ENCODE measurements around the gene USP32. TPM values are rescaled to one million over a fixed set of nuclear protein-coding genes. Genes with fewer than 3 reads are reported as not detected.

The USP32 gene
- total and polyA plus RNA-seq, 2 donors (not counting 3 experiments of a cell fraction or from before 2014, with no cell fraction given) = 15.7 to 52.9 TPM

GRCh38 chr17:60231691-60232090 is 160.2 kb downstream of the USP32 start:
- Histone ChIP-seq H3K9me1 (replicated peaks; ENCODE audit: control insufficient read depth, extremely low read depth, insufficient read depth, low read length) (no peaks in the 10 kb centered on the region), H3K9ac (replicated peaks; ENCODE audit: extremely low read depth, insufficient read depth, low read length) (no peak overlapping the region), H4K20me1 (replicated peaks; ENCODE audit: control insufficient read depth, extremely low read depth, insufficient read depth, low read length) (no peaks in the 10 kb centered on the region), H3K4me1 (ENCODE audit: control insufficient read depth, extremely low read depth, insufficient read depth, low read length) (no peaks in the 10 kb centered on the region), H3K9me3 (replicated peaks; ENCODE audit: control insufficient read depth, insufficient read depth, low read length) (no peaks in the 10 kb centered on the region), H3K4me3 (replicated peaks in 1 of 3; ENCODE audit: insufficient read depth in 1 of 3, low read depth in 1 of 3, low read length in 3 of 3) (no peak overlapping the region), H3K36me3 (ENCODE audit: control insufficient read depth in 2 of 2, extremely low read depth in 1 of 2, insufficient read depth in 2 of 2, low read length in 2 of 2) (peaks cover 0 to 3% of the 10 kb centered on the region in 2 experiments), H2AFZ (ENCODE audit: low read depth, low read length) (no peak overlapping the region), H3K27me3 (ENCODE audit: control insufficient read depth in 2 of 2, insufficient read depth in 2 of 2, low read length in 2 of 2) (no peaks in the 10 kb centered on the region), H3K79me2 (ENCODE audit: control insufficient read depth, insufficient read depth, low read length) (no peaks in the 10 kb centered on the region), H3K27ac (ENCODE audit: insufficient read depth, low read depth, low read length) (no peak overlapping the region), H3K4me2 (ENCODE audit: insufficient read depth, low read length) (no peak overlapping the region)
- intact Hi-C loops (cut with micrococcal nuclease) (loop anchor here (1.0 to 5.0 kb wide), 3 partner anchors 161 to 204 kb away; partner anchors contain the start of gene USP32), dilution Hi-C loops (cut with MboI; ENCODE audit: extremely low pct_ligation_motif_present, low sequenced_read_pairs) (no loop called here)
- FAIRE-seq = no peak
- no peak for DNase-seq (ENCODE audit: low read depth, low spot score)
- ChIA-PET CTCF (interaction anchor here (0.6 to 3.7 kb wide), 56 partner anchors 9 to 409 kb away, joined by 3 to 37 read pairs (median 4); partner anchors contain the start of genes CA4, CHCT1 and USP32), POLR2A (no interaction called here)
- TF ChIP-seq EZH2 (IDR thresholded peaks at IDR 0.05; ENCODE audit: borderline replicate concordance, low read depth, low read length, severe bottlenecking) (no peak), CTCF (IDR thresholded peaks at IDR 0.05; ENCODE audit: extremely low read depth in 1 of 2, insufficient read depth in 1 of 2, low read depth in 1 of 2, low read length in 2 of 2) (no peak)
- no TSS peak for BruUV-seq (replicated peaks)

- H3K4me2 ChIP-seq (ENCODE audit: insufficient read depth, low read length) = no peak overlapping the region
- POLR2A ChIA-PET = no interaction called here
- dilution Hi-C loops (cut with MboI; ENCODE audit: extremely low pct_ligation_motif_present, low sequenced_read_pairs) = no loop called here
Measured at GRCh38 chr17:60231234-60231633, 160.7 kb downstream of the USP32 start.

More at GRCh38 chr17:60231234-60231633, 160.7 kb downstream of the USP32 start:
- Histone ChIP-seq H3K4me3 (replicated peaks in 1 of 3; ENCODE audit: insufficient read depth in 1 of 3, low read depth in 1 of 3, low read length in 3 of 3) (no peak overlapping the region), H3K9me3 (replicated peaks; ENCODE audit: control insufficient read depth, insufficient read depth, low read length) (no peaks in the 10 kb centered on the region), H3K9ac (replicated peaks; ENCODE audit: extremely low read depth, insufficient read depth, low read length) (no peak overlapping the region), H4K20me1 (replicated peaks; ENCODE audit: control insufficient read depth, extremely low read depth, insufficient read depth, low read length) (no peaks in the 10 kb centered on the region), H3K27ac (ENCODE audit: insufficient read depth, low read depth, low read length) (no peak overlapping the region), H3K79me2 (ENCODE audit: control insufficient read depth, insufficient read depth, low read length) (no peaks in the 10 kb centered on the region), H3K9me1 (replicated peaks; ENCODE audit: control insufficient read depth, extremely low read depth, insufficient read depth, low read length) (no peaks in the 10 kb centered on the region), H2AFZ (ENCODE audit: low read depth, low read length) (no peak overlapping the region), H3K36me3 (ENCODE audit: control insufficient read depth in 2 of 2, extremely low read depth in 1 of 2, insufficient read depth in 2 of 2, low read length in 2 of 2) (peaks cover 0 to 3% of the 10 kb centered on the region in 2 experiments), H3K27me3 (ENCODE audit: control insufficient read depth in 2 of 2, insufficient read depth in 2 of 2, low read length in 2 of 2) (no peaks in the 10 kb centered on the region), H3K4me1 (ENCODE audit: control insufficient read depth, extremely low read depth, insufficient read depth, low read length) (no peaks in the 10 kb centered on the region)
- TF ChIP-seq POLR2AphosphoS5 (IDR thresholded peaks at IDR 0.05; ENCODE audit: insufficient read depth, low read depth, low read length) = no peak
- no peak for TF ChIP-seq FOS (IDR thresholded peaks at IDR 0.05; ENCODE audit: borderline replicate concordance, insufficient read depth, low read length)
- peak; percentile 22 to 30 for TF ChIP-seq CTCF (IDR thresholded peaks at IDR 0.05; ENCODE audit: extremely low read depth in 1 of 2, insufficient read depth in 1 of 2, low read depth in 1 of 2, low read length in 2 of 2)
- no peak for TF ChIP-seq EZH2 (IDR thresholded peaks at IDR 0.05; ENCODE audit: borderline replicate concordance, low read depth, low read length, severe bottlenecking)
- CTCF ChIA-PET = interaction anchor here (0.6 to 3.7 kb wide), 54 partner anchors 9 to 410 kb away, joined by 3 to 37 read pairs (median 4); partner anchors contain the start of genes CA4, CHCT1 and USP32
- no TSS peak for BruUV-seq (replicated peaks)
- FAIRE-seq (peak; percentile 46), DNase-seq (ENCODE audit: low read depth, low spot score) (peak; percentile 45)
- intact Hi-C loops (cut with micrococcal nuclease) = loop anchor here (1.0 to 5.0 kb wide), 3 partner anchors 161 to 204 kb away; partner anchors contain the start of gene USP32

Data from endothelial cell of umbilical vein (primary cell).